ENCODE measurements around the gene KDM3B.
"Not testable (repeated sequence)": the region's sequence is repeated elsewhere in the genome, so short reads cannot be mapped to it uniquely, and the experiment has no call there.

Gene KDM3B

DNA sequence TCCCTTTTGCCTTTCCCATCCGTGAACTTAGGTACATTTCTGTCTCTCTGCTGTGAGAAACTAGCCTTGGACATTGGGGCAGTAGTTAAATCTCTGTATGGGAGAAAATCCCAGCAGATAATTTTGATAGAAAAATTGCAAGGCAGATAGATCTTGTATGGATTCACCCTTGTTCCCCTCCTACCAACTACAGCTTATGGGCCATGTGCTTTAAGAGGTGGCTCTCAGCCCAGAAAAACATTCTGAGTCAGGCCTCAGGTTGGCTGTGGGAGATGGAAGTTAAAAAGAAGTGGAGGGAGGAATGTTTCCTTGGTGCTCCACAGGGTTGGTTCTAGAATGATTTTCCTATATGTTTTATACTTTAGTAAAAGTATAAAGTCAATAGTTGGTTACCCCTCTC, 1.4 kb upstream of the KDM3B start:
- no peak for DNase-seq

DNA sequence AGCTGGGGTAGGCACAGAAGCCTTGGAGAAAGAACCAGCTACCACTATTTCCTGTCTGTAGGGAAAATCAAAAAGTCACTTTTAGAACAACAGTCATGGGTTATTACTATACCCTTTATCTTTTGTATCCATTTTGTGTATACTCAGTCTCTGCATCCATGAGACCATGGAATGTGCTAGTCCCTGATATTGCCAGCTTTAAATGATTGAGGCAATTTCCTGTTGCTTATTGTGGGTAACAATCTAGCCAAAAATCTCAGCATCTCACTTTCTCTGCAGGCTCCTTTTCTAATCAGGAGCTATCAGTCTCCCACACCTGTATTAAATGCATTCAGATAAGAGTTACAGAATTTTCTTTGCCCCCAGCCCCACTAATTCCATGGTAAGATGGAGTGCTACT, 968 bp upstream of the KDM3B start:
- no peak for DNase-seq

DNA sequence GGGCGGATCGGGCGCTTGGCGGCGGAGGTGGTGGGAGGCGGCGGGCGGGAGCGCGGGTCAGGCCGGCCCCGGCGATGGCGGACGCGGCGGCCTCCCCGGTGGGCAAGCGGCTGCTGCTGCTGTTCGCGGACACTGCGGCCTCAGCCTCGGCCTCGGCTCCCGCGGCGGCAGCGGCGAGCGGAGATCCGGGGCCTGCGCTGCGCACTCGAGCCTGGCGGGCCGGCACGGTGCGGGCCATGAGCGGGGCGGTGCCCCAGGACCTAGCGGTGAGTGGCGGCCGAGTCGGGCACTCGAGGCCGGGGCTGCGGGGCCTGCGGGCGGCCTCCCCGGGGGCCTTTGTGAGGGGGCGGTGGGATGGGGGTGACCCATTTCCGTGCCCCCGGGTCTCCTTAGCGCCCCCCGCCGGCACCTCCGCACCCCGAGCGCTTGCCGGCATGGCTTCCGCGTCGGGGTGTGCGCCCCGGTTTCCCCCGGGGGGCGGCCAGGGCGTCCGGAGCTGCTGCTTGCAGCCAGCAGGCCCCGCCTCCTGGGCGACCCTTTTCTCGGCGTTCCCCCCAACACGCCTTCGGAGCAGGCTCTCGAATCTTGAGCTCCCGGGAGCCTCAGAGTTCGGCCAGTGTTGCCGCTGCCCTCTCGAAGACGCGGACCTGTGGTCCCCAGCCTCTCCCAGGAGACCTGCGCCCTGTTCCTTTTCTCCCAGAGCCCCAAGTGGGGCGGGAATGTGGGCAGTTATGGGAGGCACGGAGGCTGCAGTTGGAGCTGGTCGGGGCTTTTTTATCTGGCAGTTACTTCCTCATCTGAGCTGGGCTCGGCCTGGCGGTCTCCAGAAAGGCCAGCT, 456 bp downstream of the KDM3B start:
- no peak for DNase-seq

DNA sequence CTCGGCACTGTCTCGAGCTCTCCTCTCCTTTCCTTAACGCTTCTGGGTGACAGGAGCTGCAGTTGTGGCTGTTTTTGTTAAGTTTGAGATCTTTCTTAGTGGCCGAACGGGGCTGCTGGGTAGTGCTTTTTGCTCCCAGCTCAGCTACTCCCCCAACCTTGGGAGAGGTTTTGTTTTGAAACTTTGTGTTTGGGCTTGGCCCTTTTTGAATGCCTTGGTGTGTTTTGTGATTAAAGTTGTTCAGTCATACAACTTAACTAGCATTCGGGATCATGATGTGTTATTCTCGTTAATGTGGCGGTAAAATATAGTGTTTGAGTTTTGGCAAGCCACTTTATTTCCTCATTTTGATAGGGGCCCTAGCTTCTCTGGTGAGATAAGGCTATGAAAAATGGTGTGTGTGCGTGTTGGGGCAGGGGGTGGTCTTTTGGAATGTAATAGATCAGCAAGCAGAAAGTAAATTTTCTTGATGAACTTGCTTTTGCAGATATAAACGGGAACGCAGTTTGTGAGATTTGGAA, 1.1 kb downstream of the KDM3B start:
- no peak for DNase-seq

DNA sequence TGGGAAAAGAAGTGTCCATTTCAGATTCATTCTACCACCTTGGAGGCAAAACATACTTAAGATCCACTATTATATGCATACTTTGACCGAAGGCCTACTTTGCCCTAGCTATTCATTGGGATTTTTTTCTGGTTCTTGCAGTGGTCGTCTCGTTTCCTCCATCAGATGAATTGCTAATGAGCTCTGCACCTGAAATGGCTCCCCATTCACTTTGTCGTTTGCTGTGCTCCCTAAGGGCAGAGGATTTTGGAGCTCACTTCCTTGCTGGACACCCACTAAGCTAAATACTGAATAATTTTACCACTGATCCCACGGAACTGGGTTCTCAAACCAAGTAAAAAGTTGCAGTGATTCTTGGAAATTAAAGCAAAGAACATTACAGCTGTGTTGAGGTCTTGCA, 1.9 kb downstream of the KDM3B start:
- no peak for DNase-seq

DNA sequence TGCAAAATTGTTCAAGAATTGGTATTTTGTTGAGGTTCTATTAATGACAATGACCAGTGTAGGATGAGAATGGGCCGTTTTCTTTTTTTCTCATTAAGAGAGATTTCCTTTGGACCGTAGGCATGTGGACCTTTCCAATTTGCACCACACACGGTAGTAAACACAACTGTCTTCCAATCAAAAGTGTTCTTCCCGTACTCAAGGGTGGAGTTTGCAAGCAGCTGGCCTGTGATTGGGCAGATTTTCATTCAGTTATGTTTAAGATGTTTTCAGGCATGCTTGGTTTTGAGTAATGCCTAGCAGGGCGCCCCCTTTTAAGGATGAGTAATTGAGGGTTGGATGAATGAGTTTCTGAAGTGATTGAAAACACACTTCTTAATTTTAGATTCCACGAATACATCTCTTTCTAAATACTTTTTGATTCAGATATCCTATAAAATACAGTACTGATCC, 2.5 kb downstream of the KDM3B start:
- peak; percentile 33 for DNase-seq

DNA sequence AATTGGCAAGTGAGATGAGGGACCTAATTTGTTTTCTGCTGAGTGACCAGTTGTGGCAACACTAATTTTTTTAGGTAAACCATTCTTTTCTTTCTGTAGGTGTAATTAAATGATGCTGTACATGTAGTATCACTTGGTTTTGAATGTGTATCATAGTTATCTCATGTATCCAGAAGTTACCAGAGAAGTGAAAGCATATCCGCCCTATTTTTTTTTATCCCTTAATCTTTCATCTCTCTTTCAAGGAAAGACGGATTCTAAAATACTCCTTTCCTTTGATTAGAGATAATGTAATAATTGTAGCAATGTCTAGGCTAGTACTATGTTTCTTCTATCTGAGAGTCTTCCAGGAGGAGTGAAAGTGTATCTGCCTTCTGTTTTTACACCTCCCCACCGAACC, 7.1 kb downstream of the KDM3B start:
- DNase-seq: no peak

DNA sequence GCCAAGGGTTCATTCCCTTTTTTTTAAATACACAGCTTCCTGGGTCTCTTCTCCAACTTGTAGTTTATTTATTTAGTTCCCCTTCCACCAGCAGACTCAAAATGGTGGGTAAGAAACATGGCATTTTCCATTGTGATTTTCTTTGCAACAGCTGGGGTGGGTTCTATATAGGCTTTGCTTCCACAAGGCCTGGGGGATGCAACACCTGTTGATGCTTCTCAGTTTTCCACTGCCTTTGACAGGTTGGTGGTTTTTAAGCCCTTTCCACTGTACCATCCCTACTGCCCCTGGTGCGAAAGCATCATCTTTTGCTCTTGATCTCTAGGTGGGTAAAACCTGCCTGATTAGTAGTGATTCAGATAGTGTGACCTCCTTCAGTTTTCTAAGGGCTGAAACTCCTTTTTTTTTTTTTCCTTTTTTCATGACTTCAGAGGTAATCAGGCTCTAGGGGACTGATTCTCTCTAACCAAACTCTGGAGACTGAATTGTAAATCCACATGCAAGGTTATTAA, 8.5 kb downstream of the KDM3B start:
- DNase-seq: no peak

DNA sequence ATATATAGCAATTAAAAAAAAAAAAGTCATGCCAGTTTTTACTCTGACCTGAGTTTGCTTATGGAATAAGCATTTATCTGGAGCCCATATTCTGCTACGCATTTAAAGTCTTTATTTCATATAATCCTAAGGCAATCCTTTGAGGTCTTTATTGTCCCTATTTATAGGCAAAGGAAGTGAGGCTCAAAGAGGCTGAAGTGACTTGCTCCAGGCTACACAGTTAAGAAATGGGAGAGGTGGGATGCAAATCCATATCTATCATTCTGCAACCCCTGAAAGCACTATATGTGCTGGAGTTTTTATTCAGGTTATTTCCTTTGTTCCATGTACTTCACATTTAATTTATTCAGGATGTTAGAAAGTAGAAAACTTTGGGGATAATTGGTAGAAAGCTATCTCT, 12.1 kb downstream of the KDM3B start:
- no peak for DNase-seq

DNA sequence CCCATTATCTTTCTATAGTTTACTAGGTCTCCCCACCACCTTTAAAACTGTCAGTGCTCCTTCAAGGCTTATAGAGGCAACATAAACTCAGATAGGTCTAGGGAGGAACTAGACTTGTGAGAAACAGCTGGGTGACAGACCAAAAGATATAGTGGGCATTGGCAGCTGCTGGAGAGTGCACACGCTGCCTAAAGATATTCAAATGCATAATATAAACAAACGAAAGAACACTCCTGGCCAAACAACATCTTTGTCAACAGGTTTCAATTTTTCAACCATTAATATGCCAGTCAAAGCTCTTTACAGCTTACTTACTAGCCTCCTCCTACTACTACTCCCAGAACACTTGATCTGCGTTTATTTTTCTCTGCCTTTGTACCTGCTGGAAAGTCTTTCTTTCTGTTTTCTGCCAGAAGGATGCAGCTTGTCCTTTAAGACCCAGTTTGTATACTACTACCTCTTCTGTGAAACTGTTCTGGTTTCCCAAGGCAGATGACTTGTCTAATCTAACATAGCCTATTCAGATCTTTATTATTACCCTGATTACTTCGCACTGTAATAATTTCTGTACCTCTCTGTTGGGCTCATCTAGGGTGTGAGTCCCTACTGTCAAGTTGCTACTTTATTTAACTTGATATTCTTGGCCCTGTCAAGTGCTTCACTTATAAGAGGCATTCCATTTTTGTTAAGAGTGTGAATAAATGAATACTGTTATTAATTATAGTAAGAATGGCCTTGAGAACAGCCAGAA, 14.3 kb downstream of the KDM3B start:
- DNase-seq: no peak

DNA sequence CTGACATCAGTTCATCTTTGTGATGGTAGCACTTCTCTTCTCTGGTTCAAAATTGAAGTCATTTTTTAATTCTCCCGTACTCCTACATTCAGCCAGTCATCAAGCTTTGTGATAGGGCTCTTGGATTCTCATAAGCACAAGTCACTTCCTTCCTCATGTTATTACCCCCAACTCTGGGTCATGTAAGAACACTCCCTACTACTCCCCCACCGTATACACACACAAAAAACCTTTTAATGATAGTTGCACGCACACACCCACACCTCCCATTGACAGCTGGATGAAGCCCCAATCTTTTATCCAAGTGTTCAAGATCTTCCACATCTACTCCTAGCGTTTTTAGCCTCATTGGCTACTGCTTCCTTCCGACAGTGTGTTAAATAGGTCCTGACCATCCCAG, 16.8 kb downstream of the KDM3B start:
- DNase-seq: no peak

DNA sequence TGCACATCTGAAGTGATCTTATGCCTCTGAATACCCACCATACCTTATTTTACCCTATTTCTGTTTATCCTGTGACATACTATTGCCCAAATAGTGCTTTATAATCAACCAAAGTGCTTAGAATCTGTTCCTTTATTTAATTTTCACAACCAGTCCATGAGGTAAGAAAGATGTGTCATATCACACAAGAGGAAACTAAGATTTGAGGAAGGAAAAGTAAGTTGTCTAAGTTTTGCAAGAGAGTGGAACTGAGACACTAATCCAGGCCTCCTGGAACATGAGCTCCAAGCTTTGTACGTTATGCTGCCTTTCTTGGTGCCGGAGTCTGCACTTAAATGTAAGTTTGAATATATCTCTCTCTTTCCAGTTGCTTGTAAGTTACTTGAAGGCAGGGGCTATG, 17.2 kb downstream of the KDM3B start:
- no peak for DNase-seq

DNA sequence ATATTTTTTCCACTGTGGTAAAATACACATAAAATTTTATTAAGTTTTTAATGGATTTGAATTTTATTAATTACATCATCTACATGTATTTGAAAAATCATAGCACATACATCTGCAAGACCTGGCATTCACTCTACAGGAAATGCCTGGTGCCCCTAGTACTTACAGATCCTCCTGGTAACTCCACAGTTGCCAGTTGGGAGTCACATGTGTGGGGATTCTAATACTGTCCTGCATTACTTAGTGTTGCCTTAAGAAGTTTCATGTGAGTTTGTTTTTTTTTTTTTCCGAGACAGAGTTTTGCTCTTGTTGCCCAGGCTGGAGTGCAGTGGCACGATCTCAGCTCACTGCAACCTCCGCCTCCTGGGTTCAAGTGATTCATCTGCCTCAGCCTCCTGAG, 18.1 kb downstream of the KDM3B start:
- DNase-seq: no peak

DNA sequence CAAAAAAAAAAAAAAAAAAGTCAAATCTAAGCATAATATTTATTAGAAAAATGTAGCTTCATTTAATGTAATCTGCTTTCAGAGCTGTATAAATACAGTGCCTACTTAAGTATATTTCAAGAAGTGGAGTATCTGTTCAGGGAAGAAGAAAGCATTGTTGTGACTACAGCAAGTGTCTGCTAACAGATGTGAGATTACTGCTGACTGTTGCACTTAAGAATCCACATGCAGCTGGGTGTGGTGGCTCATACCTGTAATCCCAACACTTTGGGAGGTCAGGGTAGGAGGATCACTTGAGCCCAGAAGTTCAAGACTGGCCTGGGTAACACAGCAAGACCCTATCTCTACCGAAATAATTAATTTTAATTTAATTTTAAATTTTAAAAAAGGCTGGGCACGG, 19.0 kb downstream of the KDM3B start:
- no peak for DNase-seq

DNA sequence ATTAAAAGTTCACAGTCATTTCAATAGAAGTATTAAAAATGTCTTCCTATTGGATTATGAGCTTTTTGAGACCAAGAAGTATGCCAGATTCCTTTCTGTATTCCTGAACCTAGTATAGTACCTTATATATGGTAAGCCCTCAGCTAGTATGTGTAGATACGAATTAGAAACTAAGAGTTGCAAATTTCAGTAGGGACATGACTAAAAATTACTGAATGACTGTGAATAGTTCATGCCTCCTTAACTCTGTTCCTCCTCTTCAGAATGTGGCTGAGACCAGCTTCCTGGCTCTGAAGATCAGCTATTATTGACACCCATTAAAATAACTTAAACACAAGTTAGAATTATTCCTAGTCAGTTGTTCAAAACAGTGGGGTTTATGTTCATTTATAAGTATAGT, 19.7 kb downstream of the KDM3B start:
- DNase-seq: no peak

DNA sequence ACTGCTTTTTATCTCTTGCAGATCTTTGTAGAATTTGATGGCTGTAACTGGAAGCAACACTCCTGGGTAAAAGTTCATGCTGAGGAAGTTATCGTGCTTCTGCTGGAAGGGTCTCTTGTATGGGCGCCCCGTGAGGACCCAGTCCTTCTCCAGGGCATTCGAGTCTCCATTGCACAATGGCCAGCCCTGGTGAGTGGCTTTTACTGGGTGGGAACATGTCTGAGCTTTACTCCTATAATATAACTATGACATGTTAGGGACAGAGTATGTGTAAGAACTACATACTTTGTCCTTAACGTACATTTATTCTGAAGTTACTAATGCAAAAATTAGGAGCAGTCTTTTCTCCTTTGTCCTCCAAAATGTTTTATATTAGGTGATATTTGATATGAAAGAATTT, 20.2 kb downstream of the KDM3B start:
- DNase-seq: no peak

DNA sequence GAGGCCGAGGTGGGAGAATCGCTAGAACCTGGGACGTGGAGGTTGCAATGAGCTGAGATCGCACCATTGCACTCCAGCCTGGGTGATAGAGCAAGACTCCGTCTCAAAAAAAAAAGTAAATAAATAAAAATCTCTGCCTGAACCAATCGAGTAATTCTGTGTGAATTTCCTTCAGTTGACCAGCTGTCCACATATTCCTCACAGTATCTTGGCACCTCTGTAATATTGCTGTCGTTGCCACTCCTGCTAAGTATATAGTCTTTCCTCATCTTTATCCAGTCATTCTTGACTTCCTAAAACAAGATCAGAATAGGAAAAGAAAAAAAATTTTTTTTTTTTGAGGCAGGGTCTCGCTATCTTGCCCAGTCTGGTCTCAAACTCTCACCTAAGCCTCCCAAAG, 29.9 kb downstream of the KDM3B start:
- DNase-seq: no peak

DNA sequence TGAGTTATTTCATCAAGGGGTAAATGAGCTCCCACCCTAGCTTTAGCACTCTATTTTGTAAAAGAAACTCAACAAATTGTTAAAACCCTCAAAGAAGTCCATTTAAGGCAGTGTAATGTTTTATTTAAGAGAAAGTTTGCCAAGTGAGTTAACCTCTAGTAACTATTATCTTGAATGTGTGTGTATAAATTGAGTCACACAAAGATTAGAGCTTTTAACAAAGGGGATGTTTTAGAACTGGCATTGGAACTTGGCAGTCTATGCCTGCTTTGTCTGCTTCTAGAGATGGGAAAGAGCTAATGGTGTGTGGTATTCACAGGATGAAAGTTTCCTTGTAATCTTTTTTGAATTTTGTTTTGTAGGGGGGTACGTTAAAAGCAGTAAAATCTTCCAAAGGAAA, 33.2 kb downstream of the KDM3B start:
- DNase-seq: no peak

DNA sequence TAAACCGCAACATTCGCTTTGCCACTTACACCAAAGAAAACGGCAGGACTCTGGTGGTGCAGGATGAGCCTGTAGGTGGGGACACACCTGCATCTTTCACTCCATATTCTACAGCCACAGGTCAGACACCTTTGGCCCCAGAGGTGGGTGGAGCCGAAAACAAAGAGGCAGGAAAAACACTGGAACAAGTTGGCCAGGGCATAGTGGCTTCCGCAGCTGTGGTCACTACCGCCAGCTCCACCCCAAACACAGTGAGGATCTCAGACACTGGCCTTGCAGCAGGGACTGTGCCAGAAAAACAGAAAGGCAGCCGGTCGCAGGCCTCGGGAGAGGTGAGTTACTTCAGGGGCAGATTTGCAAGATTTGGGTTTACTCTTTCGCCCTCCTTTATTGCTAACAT, 33.8 kb downstream of the KDM3B start:
- no peak for DNase-seq

DNA sequence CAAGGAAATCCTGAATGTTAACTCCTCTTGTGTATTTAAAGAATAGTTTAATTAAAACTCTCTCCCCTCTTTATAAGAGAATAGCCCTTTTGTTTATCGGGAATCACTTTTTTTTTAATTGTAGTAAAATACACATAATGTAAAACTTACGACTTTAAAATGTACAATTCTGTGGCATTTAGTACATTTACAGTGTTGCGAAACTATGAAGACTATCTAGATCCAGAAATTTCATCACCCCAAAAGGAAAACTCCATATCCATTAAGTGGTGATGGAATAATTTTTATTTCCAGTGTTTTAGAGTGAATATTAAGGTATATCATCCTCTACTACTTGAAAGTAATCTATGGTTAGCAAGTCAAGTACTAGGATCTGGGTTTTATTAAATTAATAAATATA, 36.8 kb downstream of the KDM3B start:
- no peak for DNase-seq

DNA sequence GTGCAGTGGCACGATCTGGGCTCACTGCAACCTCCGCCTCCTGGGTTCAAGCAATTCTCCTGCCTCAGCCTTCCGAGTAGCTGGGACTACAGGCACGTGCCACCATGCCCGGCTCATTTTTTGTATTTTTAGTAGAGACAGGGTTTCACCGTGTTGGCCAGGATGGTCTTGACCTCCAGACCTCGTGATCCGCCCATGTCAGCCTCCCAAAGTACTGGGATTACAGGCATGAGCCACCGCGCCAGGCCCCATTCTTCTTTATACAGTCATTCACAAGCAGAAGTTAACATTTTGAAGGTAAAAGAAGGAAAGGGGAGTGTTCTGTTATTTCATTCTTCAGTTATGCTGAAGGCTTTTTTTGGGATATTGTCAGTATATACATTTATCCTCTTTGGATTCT, 37.4 kb downstream of the KDM3B start:
- DNase-seq: not testable (repeated sequence)

DNA sequence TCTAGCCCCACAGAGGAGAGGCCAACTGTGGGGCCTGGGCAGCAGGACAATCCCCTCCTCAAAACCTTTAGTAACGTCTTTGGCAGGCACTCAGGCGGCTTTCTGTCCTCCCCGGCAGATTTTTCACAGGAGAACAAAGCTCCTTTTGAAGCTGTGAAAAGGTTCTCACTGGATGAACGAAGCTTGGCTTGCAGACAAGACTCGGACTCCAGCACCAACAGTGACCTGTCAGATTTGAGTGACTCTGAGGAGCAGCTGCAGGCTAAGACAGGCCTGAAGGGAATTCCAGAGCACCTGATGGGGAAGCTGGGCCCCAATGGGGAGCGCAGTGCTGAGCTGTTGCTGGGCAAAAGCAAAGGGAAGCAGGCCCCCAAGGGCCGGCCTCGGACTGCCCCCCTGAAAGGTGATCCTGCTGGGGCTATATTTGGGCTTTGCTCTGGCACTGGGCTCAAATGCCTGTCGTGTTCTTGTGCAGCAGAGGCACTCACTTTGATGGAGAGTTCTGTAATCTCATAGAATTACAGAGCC, 39.4 kb downstream of the KDM3B start:
- DNase-seq: no peak

DNA sequence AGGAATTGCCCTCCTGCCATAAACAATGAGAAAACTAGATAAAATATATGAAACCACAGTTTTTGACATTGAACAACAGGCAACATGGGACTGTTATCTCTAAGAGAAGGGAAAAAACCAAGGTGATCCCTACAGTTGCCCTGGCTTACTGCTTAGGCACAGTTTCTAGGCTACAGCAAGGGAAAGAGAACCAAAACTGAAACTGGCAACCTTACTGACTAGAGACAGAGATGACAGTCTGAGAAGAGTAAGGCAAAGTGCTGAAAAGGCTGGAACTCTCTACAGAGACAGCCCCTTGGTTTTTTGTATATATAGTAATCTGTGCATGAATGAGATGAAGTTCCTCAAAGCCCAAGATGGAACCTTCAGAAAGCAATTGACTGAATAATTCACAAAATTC, 50.2 kb downstream of the KDM3B start:
- DNase-seq: no peak

DNA sequence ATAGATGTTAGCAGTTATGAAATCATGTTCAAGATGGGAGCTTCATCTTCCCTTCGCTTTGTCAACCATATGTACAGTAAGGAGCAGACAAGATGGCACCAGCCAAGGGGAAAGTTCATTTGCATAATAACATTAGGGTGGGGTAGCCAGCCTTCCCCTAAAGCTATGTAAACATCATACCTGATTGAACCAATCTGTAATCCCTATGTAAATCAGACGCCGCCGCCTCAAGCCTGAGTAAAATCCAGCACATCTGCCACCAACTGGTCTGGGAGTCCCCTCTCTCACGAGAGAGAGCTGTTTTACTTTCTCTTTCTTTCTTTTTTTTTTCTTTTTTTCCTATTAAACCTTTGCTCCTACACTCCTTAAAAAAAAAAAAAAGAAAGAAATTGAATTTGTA, 55.5 kb downstream of the KDM3B start:
- DNase-seq: peak; percentile 91

Data from NCI-H1048 (cell line).